Effector memory CD4-positive, alpha-beta T cell (primary cell): ENCODE measurements around the gene TIMM29.

Source experiments
- DNase-seq, 3 donors: peaks; one replicate each; pipeline ENCODE4 v3.0.0-alpha.2; 2020
- H3K27ac ChIP-seq: 2 replicates; pipeline ENCODE4 v1.7.0; 2013; ENCODE audit warnings: mild to moderate bottlenecking, low read length, moderate library complexity; ENCODE audit not compliant: insufficient read depth, poor library complexity, severe bottlenecking
- H3K27me3 ChIP-seq: replicated peaks from 2 replicates; pipeline ENCODE4 v1.7.0; 2013; ENCODE audit warnings: mild to moderate bottlenecking, low read length; ENCODE audit not compliant: insufficient read depth, control insufficient read depth, poor library complexity, severe bottlenecking
- H3K36me3 ChIP-seq: 2 replicates; pipeline ENCODE4 v1.7.0; 2013; ENCODE audit warnings: mild to moderate bottlenecking, low read length, moderate library complexity; ENCODE audit not compliant: control insufficient read depth, insufficient read depth
- H3K4me1 ChIP-seq: 2 replicates; pipeline ENCODE4 v1.7.0; 2013; ENCODE audit warnings: low read length, mild to moderate bottlenecking; ENCODE audit not compliant: control insufficient read depth, insufficient read depth, poor library complexity, severe bottlenecking
- H3K4me3 ChIP-seq: 2 replicates; pipeline ENCODE4 v1.7.0; 2013; ENCODE audit warnings: low read length, low read depth, mild to moderate bottlenecking; ENCODE audit not compliant: insufficient read depth, poor library complexity, severe bottlenecking
- H3K9me3 ChIP-seq: 2 replicates; pipeline ENCODE4 v1.7.0; 2013; ENCODE audit warnings: mild to moderate bottlenecking, low read length, moderate library complexity; ENCODE audit not compliant: control insufficient read depth

Gene TIMM29

DNA sequence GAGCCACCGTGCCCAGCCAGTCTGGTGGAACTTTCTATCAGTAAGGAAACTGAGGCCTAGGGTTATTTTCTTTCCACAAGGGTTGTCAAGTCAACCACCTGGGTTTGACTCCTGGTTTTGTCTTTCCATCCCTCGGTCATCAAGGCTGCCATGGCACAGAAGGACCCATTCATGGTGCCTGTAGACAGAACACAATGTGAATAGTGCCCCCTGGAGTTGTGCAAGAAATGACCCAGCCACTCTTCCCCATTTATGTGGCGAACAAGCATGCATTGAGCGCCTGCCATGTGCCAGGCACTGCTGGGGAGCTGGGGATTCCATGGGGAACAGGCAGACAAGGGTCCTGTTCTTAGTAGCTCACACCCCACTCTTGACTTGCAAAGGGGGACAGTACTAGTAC, 36.3 kb downstream of the TIMM29 start:
- Histone ChIP-seq H3K36me3 (no peaks in the 10 kb centered on the region), H3K9me3 (no peaks in the 10 kb centered on the region), H3K4me1 (peaks cover 15% of the 10 kb centered on the region), H3K4me3 (no peak overlapping the region), H3K27ac (no peak overlapping the region), H3K27me3 (no peaks in the 10 kb centered on the region)
- DNase-seq: no peak

DNA sequence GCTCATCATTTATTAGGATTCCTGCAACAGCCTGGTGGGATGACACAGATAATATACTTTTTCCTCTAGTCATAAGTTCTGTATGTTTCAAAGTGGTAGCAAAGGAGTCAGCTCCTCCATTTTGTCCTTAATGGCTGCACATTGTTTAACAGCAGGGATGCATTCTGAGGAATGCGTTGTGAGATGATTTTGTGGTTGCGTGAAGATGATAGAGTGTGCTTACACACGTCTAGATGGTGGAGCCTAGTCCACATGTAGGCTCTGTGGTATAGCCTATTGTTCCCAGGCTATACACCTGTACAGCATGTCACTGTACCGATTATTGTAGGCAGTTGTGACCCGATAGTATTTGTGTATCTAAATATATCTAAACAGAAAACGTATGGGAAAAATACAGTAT, 36.8 kb downstream of the TIMM29 start:
- Histone ChIP-seq H3K36me3 (no peaks in the 10 kb centered on the region), H3K4me1 (peaks cover 11% of the 10 kb centered on the region), H3K4me3 (no peak overlapping the region), H3K9me3 (no peaks in the 10 kb centered on the region), H3K27ac (no peak overlapping the region), H3K27me3 (no peaks in the 10 kb centered on the region)
- no peak for DNase-seq

DNA sequence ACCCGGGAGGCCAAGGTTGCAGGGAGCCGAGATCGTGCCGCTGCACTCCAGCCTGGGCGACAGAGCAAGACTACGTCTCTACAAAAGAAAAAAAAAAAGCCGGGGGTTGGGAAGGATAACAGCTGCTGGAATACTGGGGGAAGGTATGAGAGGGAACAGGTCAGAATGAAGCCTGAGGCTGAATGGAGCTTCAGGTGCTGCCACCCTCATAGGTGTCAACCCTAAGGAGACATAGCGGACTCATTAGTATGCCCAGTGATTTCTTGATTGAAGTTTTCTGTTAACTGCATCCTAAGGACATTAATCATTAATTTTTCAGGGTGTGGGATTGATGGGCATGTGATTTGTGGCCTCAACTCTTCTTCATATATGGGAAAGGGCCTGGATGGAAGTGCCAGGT, 38.2 kb downstream of the TIMM29 start:
- DNase-seq: no peak
- Histone ChIP-seq H3K27ac (no peak overlapping the region), H3K4me3 (no peak overlapping the region), H3K27me3 (no peaks in the 10 kb centered on the region), H3K36me3 (no peaks in the 10 kb centered on the region), H3K9me3 (no peaks in the 10 kb centered on the region), H3K4me1 (peaks cover 10% of the 10 kb centered on the region)

GRCh38 chr19:10968527-10969135, 40.0 kb downstream of the TIMM29 start:
- no peak for DNase-seq
- no peak overlapping the region for H3K4me3 ChIP-seq
- H3K9me3 ChIP-seq: no peaks in the 10 kb centered on the region
- H3K4me1 ChIP-seq: no peaks in the 10 kb centered on the region
- H3K27ac ChIP-seq: no peak overlapping the region
- no peaks in the 10 kb centered on the region for H3K36me3 ChIP-seq
- no peaks in the 10 kb centered on the region for H3K27me3 ChIP-seq

GRCh38 chr19:10971107-10971726, 42.6 kb downstream of the TIMM29 start:
- DNase-seq: no peak
- Histone ChIP-seq H3K27me3 (no peaks in the 10 kb centered on the region), H3K4me3 (no peak overlapping the region), H3K4me1 (peaks cover 4% of the 10 kb centered on the region), H3K27ac (no peak overlapping the region), H3K36me3 (no peaks in the 10 kb centered on the region), H3K9me3 (no peaks in the 10 kb centered on the region)

DNA sequence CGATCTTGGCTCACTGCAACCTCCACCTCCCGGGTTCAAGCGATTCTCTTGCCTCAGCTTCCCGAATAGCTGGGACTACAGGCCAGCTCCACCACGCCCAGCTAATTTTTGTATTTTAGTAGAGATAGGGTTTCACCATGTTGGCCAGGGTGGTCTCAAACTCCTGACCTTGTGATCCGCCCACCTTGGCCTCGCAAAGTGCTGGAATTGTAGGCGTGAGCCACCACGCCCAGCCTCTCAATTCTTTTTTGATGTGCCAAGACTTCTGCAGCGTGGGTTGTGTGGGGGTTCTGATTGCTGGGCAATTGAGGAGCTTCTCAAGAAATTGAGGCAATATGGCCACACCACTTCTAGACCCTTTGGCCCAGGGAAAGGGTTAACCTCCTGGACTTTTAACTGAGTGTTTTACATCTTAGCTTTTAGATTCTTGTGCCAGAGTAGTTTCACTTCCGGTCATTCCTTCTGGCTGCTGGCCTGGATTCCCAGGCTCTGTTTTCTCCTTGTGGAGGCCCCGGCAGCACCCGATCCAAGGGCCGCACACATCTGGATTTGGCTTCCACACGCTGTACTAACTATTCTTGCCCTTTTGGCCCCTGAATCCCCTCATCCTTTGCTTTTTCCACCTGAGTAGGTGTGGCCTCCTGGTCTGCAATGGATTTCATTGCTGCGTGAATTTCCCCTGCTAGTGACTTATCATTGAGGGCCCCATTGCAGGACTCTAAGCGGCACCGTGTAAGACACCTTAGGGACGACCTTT, 46.9 kb downstream of the TIMM29 start:
- no peaks in the 10 kb centered on the region for H3K27me3 ChIP-seq
- H3K36me3 ChIP-seq: no peaks in the 10 kb centered on the region
- no peak overlapping the region for H3K27ac ChIP-seq
- H3K9me3 ChIP-seq: no peaks in the 10 kb centered on the region
- no peak overlapping the region for H3K4me3 ChIP-seq
- H3K4me1 ChIP-seq: peaks cover 4% of the 10 kb centered on the region
- no peak for DNase-seq

DNA sequence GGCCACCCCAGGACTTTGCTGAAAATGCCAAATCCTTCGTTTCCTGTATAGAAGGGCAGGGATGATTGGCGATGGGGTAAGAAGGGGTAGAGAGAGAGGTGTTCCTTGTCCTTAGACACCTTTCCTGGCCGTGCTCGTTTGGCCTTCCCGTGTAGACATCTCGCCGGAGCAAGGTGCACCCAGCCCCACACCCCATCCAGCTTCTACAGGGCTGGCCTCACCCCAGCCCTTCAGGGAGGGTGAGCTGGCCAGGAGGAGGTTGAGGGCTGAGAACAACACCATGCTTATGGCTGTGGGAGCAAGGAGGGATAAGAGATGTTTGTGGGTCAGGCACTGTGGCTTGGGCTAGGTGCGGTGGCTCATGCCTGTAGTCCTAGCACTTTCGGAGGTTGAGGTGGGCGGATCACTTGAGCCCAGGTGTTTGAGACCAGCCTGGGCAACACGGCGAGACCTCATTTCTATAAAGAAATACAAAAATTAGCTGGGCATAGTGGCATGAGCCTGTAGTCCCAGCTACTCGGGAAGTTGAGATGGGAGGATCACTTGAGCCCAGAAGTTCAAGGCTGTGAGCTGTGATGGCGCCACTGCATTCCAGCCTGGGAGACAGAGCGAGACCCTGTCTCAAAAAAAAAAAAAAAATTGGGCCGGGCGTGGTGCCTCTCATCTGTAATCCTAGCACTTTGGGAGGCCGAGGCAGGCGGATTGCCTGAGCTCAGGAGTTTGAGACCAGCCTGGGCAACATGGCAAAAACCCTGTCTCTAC, 47.7 kb downstream of the TIMM29 start:
- no peaks in the 10 kb centered on the region for H3K36me3 ChIP-seq
- no peaks in the 10 kb centered on the region for H3K27me3 ChIP-seq
- no peak overlapping the region for H3K27ac ChIP-seq
- no peak for DNase-seq
- no peaks in the 10 kb centered on the region for H3K9me3 ChIP-seq
- no peak overlapping the region for H3K4me3 ChIP-seq
- H3K4me1 ChIP-seq: peaks cover 4% of the 10 kb centered on the region

GRCh38 chr19:10977742-10978092, 49.1 kb downstream of the TIMM29 start:
- peaks cover 4% of the 10 kb centered on the region for H3K4me1 ChIP-seq
- no peak overlapping the region for H3K4me3 ChIP-seq
- H3K27ac ChIP-seq: no peak overlapping the region
- H3K27me3 ChIP-seq: no peaks in the 10 kb centered on the region
- no peaks in the 10 kb centered on the region for H3K9me3 ChIP-seq
- no peaks in the 10 kb centered on the region for H3K36me3 ChIP-seq
- no peak for DNase-seq
